Measurements from ENCODE around the gene SLC35F2. TPM values are rescaled to one million over a fixed set of nuclear protein-coding genes. Genes with fewer than 3 reads are reported as not detected.

Gene SLC35F2
- total and polyA plus RNA-seq, 2 of the 8 experiments (the other 6 are each of a cell fraction or from before 2014, with no cell fraction given), result 15.1 to 29.7 TPM

- TF ChIP-seq CHD7 (IDR thresholded peaks at IDR 0.05; ENCODE audit: insufficient replicate concordance, low read length), result no peak
- TF ChIP-seq SIRT6 (IDR thresholded peaks at IDR 0.05; ENCODE audit: low read length), result no peak
- no peak for TF ChIP-seq HDAC6 (IDR thresholded peaks at IDR 0.05; ENCODE audit: low read depth, low read length)
- TF ChIP-seq TCF12 (IDR thresholded peaks at IDR 0.05; ENCODE audit: low read depth, low read length), result no peak
- TF ChIP-seq RAD21 (IDR thresholded peaks at IDR 0.05 in 1 of 2, conservative IDR thresholded peaks at IDR 0.05 in 1 of 2; ENCODE audit: low read depth in 2 of 2, low read length in 2 of 2), result no peak
- TF ChIP-seq TEAD4 (IDR thresholded peaks at IDR 0.05; ENCODE audit: low read depth, low read length), result no peak
- no peak for TF ChIP-seq SP4 (IDR thresholded peaks at IDR 0.05; ENCODE audit: low read length)
Measured at GRCh38 chr11:107849790-107850189, 8.8 kb downstream of the SLC35F2 start (continued).

All from H1 (cell line).